Cardiac fibroblast (primary cell): ENCODE results near the gene MGMT.

Source experiments
- DNase-seq, 2 donors: peaks; one replicate each; pipeline versions ENCODE4 v3.0.0 to v3.0.0-alpha.2; 2010; ENCODE audit warnings: low read depth in 2 of 2
- H3K4me3 ChIP-seq, 2 donors: replicated peaks in 1 of 2; 1 replicate in 1 of 2; 2 replicates in 1 of 2; pipeline ENCODE4 v1.5.1; 2011; ENCODE audit warnings: low read depth in 2 of 2, low read length in 2 of 2, mild to moderate bottlenecking in 2 of 2, moderate library complexity in 1 of 2
- CTCF ChIP-seq: IDR thresholded peaks from one replicate; pipeline ENCODE4 v1.5.1; 2011; ENCODE audit warnings: low read depth, mild to moderate bottlenecking, low read length, inconsistent platforms

MGMT gene

GRCh38 chr10:129617768-129618167 lies 150.7 kb downstream of the MGMT start:
- DNase-seq: no peak
- H3K4me3 ChIP-seq: no peak overlapping the region
- no peak for TF ChIP-seq CTCF

- no peak for TF ChIP-seq CTCF
- no peak overlapping the region for H3K4me3 ChIP-seq
- no peak for DNase-seq
Measured at GRCh38 chr10:129621062-129621461, 154.0 kb downstream of the MGMT start.

GRCh38 chr10:129621693-129622092 lies 154.7 kb downstream of the MGMT start:
- DNase-seq: no peak

GRCh38 chr10:129622291-129622690 lies 155.2 kb downstream of the MGMT start:
- no peak for DNase-seq
- TF ChIP-seq CTCF: no peak
- H3K4me3 ChIP-seq: no peak overlapping the region

More at GRCh38 chr10:129621693-129622092, 154.7 kb downstream of the MGMT start:
- no peak overlapping the region for H3K4me3 ChIP-seq
- no peak for TF ChIP-seq CTCF

- TF ChIP-seq CTCF: no peak
- H3K4me3 ChIP-seq: no peak overlapping the region
- no peak for DNase-seq
Measured at GRCh38 chr10:129622736-129623135, 155.7 kb downstream of the MGMT start.

- no peak overlapping the region for H3K4me3 ChIP-seq
- no peak for DNase-seq
- no peak for TF ChIP-seq CTCF
Measured at GRCh38 chr10:129624526-129624925, 157.5 kb downstream of the MGMT start.

- H3K4me3 ChIP-seq: no peak overlapping the region
- no peak for DNase-seq
- no peak for TF ChIP-seq CTCF
Measured at GRCh38 chr10:129626309-129626708, 159.3 kb downstream of the MGMT start.
